ENCODE measurements around the gene SP2. TPM values are rescaled to one million over a fixed set of nuclear protein-coding genes. Genes with fewer than 3 reads are reported as not detected.

SP2 gene
- total and polyA plus RNA-seq, 2 of the 13 experiments (the other 11 are each of a cell fraction or from before 2014, with no cell fraction given): 1.4 to 4.8 TPM

- TF ChIP-seq ERF (CRISPR knock-in tag; IDR thresholded peaks at IDR 0.05) (peak; percentile 68; the same call in 1 of the 2 replicates), ZGPAT (CRISPR knock-in tag; IDR thresholded peaks at IDR 0.05) (peak; percentile 86), GPN1 (CRISPR knock-in tag; IDR thresholded peaks at IDR 0.05; ENCODE audit: borderline replicate concordance) (no peak; the same call in 1 of the 2 replicates), TCF7 (IDR thresholded peaks at IDR 0.05; ENCODE audit: low read depth) (no peak), SMAD3 (CRISPR knock-in tag; IDR thresholded peaks at IDR 0.05) (peak; percentile 58; the same call in 1 of the 2 replicates), ESRRA (CRISPR knock-in tag; IDR thresholded peaks at IDR 0.05; ENCODE audit: low read depth) (no peak), ATF3 (CRISPR knock-in tag; IDR thresholded peaks at IDR 0.05) (peak; percentile 51; the same call in 1 of the 2 replicates), ZNF607 (CRISPR knock-in tag; IDR thresholded peaks at IDR 0.05; ENCODE audit: borderline replicate concordance) (peak; percentile 68; the same call in 1 of the 2 replicates), KLF9 (CRISPR knock-in tag; IDR thresholded peaks at IDR 0.05; ENCODE audit: low read depth) (0 out of 2 replicates have a peak, but pooled peaks have one; percentile 63), XBP1 (CRISPR knock-in tag; IDR thresholded peaks at IDR 0.05) (no peak), ZNF460 (CRISPR knock-in tag; IDR thresholded peaks at IDR 0.05; ENCODE audit: borderline replicate concordance) (no peak; the same call in 1 of the 2 replicates), PPARG (CRISPR knock-in tag; conservative IDR thresholded peaks at IDR 0.05) (peak; percentile 30; the same call in 1 of the 2 replicates), ZNF256 (CRISPR knock-in tag; conservative IDR thresholded peaks at IDR 0.05) (no peak), ZNF3 (CRISPR knock-in tag; IDR thresholded peaks at IDR 0.05) (no peak), ZNF746 (CRISPR knock-in tag; IDR thresholded peaks at IDR 0.05) (peak; percentile 81), ZSCAN22 (CRISPR knock-in tag; IDR thresholded peaks at IDR 0.05) (0 out of 2 replicates have a peak, but pooled peaks have one; percentile 54), FOXM1 (CRISPR knock-in tag; IDR thresholded peaks at IDR 0.05) (no peak), NCOR1 (IDR thresholded peaks at IDR 0.05; ENCODE audit: borderline replicate concordance, low read length) (no peak), DRAP1 (CRISPR knock-in tag; IDR thresholded peaks at IDR 0.05) (peak; percentile 76), ZNF766 (CRISPR knock-in tag; IDR thresholded peaks at IDR 0.05; ENCODE audit: borderline replicate concordance) (no peak), KLF6 (CRISPR knock-in tag; IDR thresholded peaks at IDR 0.05) (peak; percentile 89), ZNF552 (CRISPR knock-in tag; IDR thresholded peaks at IDR 0.05; ENCODE audit: borderline replicate concordance) (no peak), ZFY (CRISPR knock-in tag; IDR thresholded peaks at IDR 0.05) (peak; percentile 77), RBM22 (optimal IDR thresholded peaks at IDR 0.05; ENCODE audit: low read length) (no peak), ZSCAN29 (CRISPR knock-in tag; conservative IDR thresholded peaks at IDR 0.05) (0 out of 2 replicates have a peak, but pooled peaks have one; percentile 58), ZNF546 (CRISPR knock-in tag; conservative IDR thresholded peaks at IDR 0.05) (no peak; the same call in 1 of the 2 replicates), ISL2 (CRISPR knock-in tag; IDR thresholded peaks at IDR 0.05) (peak; percentile 20; the same call in 1 of the 2 replicates), AGO1 (IDR thresholded peaks at IDR 0.05; ENCODE audit: low read depth, low read length, poor library complexity, severe bottlenecking) (no peak)
These were observed 45.1 kb upstream of the SP2 start, which contains the start of gene SP6 (continued) for GRCh38 chr17:47850692-47851573.

All from HepG2 (cell line).